ENCODE results near the gene ZSWIM8.

ZSWIM8 gene

DNA sequence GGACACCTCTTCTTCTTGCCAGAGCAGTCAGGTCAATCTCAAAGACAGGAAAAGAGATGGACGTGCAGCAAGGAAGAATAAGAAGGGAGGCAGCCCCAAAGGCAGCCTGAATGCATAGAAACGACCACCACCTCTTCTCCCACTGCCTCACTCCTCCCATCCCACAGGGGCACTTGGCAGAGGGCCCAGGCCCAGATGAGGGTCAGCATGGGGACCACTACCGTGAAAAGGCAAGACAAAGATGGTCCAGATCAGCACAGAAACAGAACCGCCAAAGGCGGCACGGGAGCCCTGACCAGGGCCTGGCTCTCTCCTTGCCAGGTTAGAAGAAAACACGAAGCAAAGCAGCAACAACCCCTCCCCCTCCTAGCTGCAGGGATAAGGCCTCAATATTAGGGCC, 27.9 kb downstream of the ZSWIM8 start:
- no peak overlapping the region for H3K27ac ChIP-seq (ENCODE audit: insufficient read depth, low read depth, low read length, poor library complexity, severe bottlenecking)

DNA sequence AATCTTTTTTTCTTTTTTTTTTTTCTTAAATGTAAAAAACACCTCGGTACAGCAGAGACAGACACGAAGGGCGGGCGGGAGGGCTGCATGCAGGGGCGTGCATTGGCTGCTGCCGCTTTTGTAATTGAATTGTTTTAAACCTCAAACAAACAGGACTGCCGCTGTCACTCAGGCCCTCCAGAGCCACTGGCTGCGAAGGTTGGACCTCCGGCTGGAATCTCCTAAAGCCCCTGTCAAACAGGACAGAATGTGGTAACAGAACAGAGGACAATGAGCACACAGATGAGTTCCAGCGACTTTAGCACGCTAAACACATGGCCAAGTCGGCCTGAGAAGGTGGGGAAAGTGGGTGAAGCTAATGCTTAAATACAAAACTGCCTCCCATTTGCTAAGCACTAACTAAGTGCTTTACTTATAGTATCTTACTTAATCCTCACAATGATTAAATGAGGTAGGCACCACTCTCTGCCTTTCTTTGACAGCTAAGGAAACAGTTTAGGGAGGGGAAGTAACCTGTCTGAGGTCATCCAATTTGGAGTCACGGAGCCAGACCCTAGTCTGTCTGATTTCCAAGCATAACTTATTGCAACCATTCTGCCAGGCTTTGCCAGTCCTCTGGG, 29.0 kb downstream of the ZSWIM8 start:
- H3K36me3 ChIP-seq (ENCODE audit: control insufficient read depth, insufficient read depth, low read length), result peaks cover 6% of the 10 kb centered on the region
- no peaks in the 10 kb centered on the region for H3K9me3 ChIP-seq (ENCODE audit: control insufficient read depth, low read length)
- H3K4me1 ChIP-seq (ENCODE audit: control insufficient read depth, insufficient read depth, low read length), result peaks cover 4% of the 10 kb centered on the region
- no peak overlapping the region for H3K4me3 ChIP-seq (ENCODE audit: insufficient read depth, low read depth, low read length)
- no peak overlapping the region for H3K27ac ChIP-seq (ENCODE audit: insufficient read depth, low read depth, low read length, poor library complexity, severe bottlenecking)
- no peaks in the 10 kb centered on the region for H3K27me3 ChIP-seq (ENCODE audit: control insufficient read depth, insufficient read depth, low read length, poor library complexity, severe bottlenecking)
- WGBS, 2 experiments, result 93 to 95% methylated on average over 13 of the region's 13 CpGs

More for the DNA sequence above, 27.9 kb downstream of the ZSWIM8 start:
- Histone ChIP-seq H3K4me1 (ENCODE audit: control insufficient read depth, insufficient read depth, low read length) (peaks cover 4% of the 10 kb centered on the region), H3K9me3 (ENCODE audit: control insufficient read depth, low read length) (no peaks in the 10 kb centered on the region), H3K4me3 (ENCODE audit: insufficient read depth, low read depth, low read length) (no peak overlapping the region), H3K27me3 (ENCODE audit: control insufficient read depth, insufficient read depth, low read length, poor library complexity, severe bottlenecking) (no peaks in the 10 kb centered on the region), H3K36me3 (ENCODE audit: control insufficient read depth, insufficient read depth, low read length) (peaks cover 6% of the 10 kb centered on the region)
- 89 to 93% methylated on average over 7 of the region's 7 CpGs for WGBS, 2 experiments

DNA sequence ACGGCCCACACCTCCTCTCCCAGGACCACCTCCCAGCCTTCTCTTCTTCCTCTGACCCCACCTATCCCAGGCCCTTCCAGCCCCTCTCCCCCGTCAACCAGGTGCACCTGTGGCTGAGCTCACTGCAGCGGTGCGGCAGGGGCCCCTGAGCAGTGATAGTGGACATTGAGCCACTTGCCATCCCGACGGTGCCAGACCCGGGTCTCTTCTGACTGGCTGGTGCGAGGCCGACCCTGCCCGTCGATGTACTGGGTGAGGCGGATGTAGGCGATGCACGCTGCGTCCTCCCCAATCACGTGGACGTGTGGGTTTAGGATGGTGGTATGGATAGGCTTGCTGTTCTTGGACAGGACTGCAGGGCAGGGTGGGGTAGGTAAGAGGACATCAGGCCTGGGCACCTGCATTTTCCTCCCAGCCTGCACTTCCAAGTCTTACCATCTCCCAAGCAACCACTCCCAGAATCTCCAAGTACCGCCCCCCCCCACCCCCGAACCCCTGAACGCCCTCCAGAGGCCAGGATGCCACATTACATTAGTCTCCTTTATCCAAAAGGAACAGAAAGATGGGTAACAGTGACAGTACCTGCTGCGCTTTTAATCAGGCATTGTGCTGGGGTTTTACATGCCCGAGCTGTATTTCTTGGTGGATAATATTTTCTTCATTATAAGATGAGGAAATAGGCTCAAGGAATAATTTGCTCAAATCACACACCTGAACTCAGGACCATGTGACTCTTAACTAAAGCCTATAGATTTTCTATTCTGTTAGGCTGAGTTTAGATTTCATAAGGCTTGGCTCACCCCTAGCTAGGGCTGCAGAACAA, 29.7 kb downstream of the ZSWIM8 start:
- H3K27me3 ChIP-seq (ENCODE audit: control insufficient read depth, insufficient read depth, low read length, poor library complexity, severe bottlenecking), result no peaks in the 10 kb centered on the region
- no peak overlapping the region for H3K4me3 ChIP-seq (ENCODE audit: insufficient read depth, low read depth, low read length)
- H3K27ac ChIP-seq (ENCODE audit: insufficient read depth, low read depth, low read length, poor library complexity, severe bottlenecking), result no peak overlapping the region
- WGBS, 2 experiments, result 84 to 86% methylated on average over 22 of the region's 22 CpGs
- H3K9me3 ChIP-seq (ENCODE audit: control insufficient read depth, low read length), result no peaks in the 10 kb centered on the region
- H3K4me1 ChIP-seq (ENCODE audit: control insufficient read depth, insufficient read depth, low read length), result peaks cover 4% of the 10 kb centered on the region
- H3K36me3 ChIP-seq (ENCODE audit: control insufficient read depth, insufficient read depth, low read length), result peaks cover 6% of the 10 kb centered on the region

DNA sequence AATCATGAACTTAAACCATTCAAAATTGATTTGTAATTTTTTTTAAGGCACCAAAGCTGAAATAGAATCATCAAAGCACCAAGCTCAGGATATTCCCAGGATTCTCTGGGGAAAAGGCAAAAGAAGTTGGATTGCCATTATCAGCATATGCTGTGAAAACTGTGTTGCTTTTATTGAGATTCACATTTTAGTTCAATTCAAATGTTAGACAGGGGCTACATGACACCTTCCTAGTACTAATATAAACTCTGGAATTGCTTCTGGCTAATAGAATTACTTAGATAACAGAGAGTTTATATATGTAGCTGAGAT, 30.3 kb downstream of the ZSWIM8 start:
- H3K4me1 ChIP-seq (ENCODE audit: control insufficient read depth, insufficient read depth, low read length), result peaks cover 4% of the 10 kb centered on the region
- peaks cover 6% of the 10 kb centered on the region for H3K36me3 ChIP-seq (ENCODE audit: control insufficient read depth, insufficient read depth, low read length)
- no peak overlapping the region for H3K4me3 ChIP-seq (ENCODE audit: insufficient read depth, low read depth, low read length)
- H3K27ac ChIP-seq (ENCODE audit: insufficient read depth, low read depth, low read length, poor library complexity, severe bottlenecking), result no peak overlapping the region
- no peaks in the 10 kb centered on the region for H3K27me3 ChIP-seq (ENCODE audit: control insufficient read depth, insufficient read depth, low read length, poor library complexity, severe bottlenecking)
- H3K9me3 ChIP-seq (ENCODE audit: control insufficient read depth, low read length), result no peaks in the 10 kb centered on the region

DNA sequence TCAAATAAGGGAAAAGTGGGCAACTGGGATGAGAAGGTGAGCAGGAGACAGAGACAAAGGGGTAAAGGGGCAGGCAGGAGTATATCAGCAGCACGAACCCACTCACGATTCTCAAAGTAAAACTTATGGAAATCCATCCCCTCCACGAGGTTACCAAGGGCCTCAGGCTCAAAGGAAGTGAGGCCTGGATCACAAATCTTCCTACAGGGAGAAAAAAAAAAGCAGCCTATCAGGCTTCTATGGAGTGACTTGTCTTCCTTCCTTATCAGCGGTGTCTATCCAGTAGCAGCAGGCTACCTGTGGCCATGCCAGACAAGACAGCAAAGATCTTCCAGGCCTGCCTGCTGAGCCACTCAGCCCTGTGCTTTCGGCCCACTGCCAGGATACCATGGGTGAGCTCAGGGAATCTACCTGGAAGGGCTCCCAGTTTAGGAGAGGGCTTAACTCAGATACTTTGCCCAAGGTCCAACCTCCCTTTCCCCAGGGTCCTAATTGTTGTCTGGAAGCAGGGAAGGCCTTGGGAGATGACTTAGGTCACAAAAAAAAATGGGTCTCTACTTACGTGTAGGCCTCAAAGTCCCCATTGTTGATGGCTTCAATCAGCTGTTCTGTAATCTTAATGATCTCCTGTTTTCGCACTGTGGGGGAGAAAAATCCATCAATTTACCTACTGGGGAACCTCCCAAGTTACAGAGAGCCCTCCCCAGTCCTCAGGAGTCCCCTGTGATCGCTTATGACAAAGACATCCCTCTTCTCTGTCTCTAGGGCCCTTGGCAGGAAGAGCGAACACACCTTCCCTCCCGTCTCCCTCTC, 31.7 kb downstream of the ZSWIM8 start:
- Histone ChIP-seq H3K9me3 (ENCODE audit: control insufficient read depth, low read length) (no peaks in the 10 kb centered on the region), H3K27ac (ENCODE audit: insufficient read depth, low read depth, low read length, poor library complexity, severe bottlenecking) (no peak overlapping the region), H3K4me1 (ENCODE audit: control insufficient read depth, insufficient read depth, low read length) (peaks cover 3% of the 10 kb centered on the region), H3K36me3 (ENCODE audit: control insufficient read depth, insufficient read depth, low read length) (peaks cover 6% of the 10 kb centered on the region), H3K27me3 (ENCODE audit: control insufficient read depth, insufficient read depth, low read length, poor library complexity, severe bottlenecking) (no peaks in the 10 kb centered on the region), H3K4me3 (ENCODE audit: insufficient read depth, low read depth, low read length) (no peak overlapping the region)
- 93 to 95% methylated on average over 10 of the region's 10 CpGs for WGBS, 2 experiments

DNA sequence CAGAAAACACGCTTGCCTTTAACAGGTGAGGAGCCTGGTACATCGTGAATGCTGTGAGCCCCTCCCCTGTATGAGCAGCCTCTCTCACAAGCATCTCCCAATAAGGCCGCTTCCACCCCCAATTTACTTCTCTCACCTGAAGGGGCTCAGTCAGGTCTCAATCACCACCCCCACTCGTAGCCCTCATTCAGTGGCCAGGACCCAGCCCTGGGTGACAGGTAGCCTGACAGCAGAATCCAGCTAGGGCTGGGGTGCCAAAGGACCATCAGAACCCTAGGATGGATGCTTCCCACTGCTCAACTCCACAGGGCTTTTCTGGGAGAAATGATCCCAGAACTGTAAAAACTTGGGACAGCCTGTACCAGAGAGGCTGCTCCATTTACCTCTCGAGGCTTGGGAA, 32.4 kb downstream of the ZSWIM8 start:
- Histone ChIP-seq H3K27ac (ENCODE audit: insufficient read depth, low read depth, low read length, poor library complexity, severe bottlenecking) (no peak overlapping the region), H3K36me3 (ENCODE audit: control insufficient read depth, insufficient read depth, low read length) (peaks cover 6% of the 10 kb centered on the region), H3K9me3 (ENCODE audit: control insufficient read depth, low read length) (no peaks in the 10 kb centered on the region), H3K4me3 (ENCODE audit: insufficient read depth, low read depth, low read length) (no peak overlapping the region), H3K27me3 (ENCODE audit: control insufficient read depth, insufficient read depth, low read length, poor library complexity, severe bottlenecking) (no peaks in the 10 kb centered on the region), H3K4me1 (ENCODE audit: control insufficient read depth, insufficient read depth, low read length) (no peaks in the 10 kb centered on the region)
- WGBS, 2 experiments, result 92 to 93% methylated on average over 5 of the region's 5 CpGs

DNA sequence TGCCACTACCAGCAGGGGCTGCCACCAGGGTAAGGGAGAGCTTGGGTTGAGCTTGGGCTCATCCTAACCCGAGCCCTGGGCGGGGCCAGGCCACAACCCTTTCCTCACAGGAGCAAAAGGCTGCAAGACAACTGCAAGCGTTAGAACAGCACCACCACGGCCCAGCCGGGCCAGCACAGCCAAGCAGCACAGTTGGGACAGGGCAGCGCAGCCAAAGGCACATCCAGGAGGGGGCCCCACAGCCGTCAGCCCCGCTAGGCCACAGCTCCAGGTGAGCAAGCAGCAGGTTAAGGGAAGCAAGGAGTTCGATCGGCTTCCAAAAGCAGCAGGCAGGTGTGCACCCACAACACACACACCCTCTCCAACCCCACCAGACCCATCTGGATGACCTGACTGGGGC, 33.0 kb downstream of the ZSWIM8 start:
- H3K4me1 ChIP-seq (ENCODE audit: control insufficient read depth, insufficient read depth, low read length), result no peaks in the 10 kb centered on the region
- H3K9me3 ChIP-seq (ENCODE audit: control insufficient read depth, low read length), result no peaks in the 10 kb centered on the region
- H3K27ac ChIP-seq (ENCODE audit: insufficient read depth, low read depth, low read length, poor library complexity, severe bottlenecking), result no peak overlapping the region
- H3K27me3 ChIP-seq (ENCODE audit: control insufficient read depth, insufficient read depth, low read length, poor library complexity, severe bottlenecking), result no peaks in the 10 kb centered on the region
- no peak overlapping the region for H3K4me3 ChIP-seq (ENCODE audit: insufficient read depth, low read depth, low read length)
- peaks cover 6% of the 10 kb centered on the region for H3K36me3 ChIP-seq (ENCODE audit: control insufficient read depth, insufficient read depth, low read length)
- WGBS, 2 experiments, result 88 to 91% methylated on average over 10 of the region's 10 CpGs

DNA sequence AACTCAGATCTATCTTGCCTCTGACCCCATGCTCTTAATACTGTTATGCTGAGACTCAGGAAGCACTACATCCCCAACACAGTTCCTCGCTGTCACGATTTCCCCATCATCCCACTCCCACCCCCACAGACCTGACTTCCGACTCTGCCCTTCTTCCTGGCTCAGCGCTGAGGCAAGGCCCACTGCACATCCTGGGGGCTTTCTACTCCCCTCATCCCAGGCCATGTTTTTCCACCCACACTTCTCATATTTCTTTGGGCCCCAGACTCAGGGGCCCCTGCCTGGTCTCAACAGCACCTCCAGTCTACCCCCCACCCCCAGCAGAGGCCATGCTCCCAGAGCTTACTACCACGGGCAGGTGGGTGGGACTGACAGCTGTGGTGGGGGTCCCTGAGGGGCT, 33.7 kb downstream of the ZSWIM8 start:
- no peaks in the 10 kb centered on the region for H3K4me1 ChIP-seq (ENCODE audit: control insufficient read depth, insufficient read depth, low read length)
- peaks cover 6% of the 10 kb centered on the region for H3K36me3 ChIP-seq (ENCODE audit: control insufficient read depth, insufficient read depth, low read length)
- no peaks in the 10 kb centered on the region for H3K9me3 ChIP-seq (ENCODE audit: control insufficient read depth, low read length)
- H3K27me3 ChIP-seq (ENCODE audit: control insufficient read depth, insufficient read depth, low read length, poor library complexity, severe bottlenecking), result no peaks in the 10 kb centered on the region
- 92 to 94% methylated on average over 5 of the region's 5 CpGs for WGBS, 2 experiments
- no peak overlapping the region for H3K27ac ChIP-seq (ENCODE audit: insufficient read depth, low read depth, low read length, poor library complexity, severe bottlenecking)
- no peak overlapping the region for H3K4me3 ChIP-seq (ENCODE audit: insufficient read depth, low read depth, low read length)

DNA sequence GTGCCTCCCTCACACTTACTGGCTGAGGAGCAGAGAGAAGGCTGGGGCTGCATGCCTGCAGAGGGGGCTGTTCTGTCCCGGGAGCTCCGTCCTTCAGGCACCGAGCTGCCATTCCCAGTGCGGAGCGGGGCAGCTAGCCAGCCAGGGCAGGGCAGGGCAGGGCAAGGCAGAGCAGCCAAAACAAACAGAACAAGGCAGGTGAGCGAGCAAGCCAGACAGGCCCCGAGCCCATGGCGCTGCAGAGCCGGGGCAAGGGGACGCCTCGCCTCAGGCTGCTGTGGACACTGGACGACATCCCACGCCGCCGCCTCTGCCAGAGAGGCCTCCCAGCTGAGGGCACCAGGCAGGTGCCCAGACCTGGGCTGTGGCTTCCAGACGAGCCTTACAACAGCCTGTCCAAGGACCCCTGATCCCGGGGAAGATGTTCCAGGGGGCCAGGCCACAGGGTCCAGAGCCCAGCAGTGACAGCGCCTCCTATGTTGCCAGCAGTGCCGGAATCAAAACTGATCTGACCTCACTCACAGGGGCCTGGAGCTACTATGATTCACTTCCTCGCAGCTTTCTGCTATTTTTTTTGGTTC, 34.2 kb downstream of the ZSWIM8 start:
- WGBS, 2 experiments, result 93% methylated on average over 20 of the region's 20 CpGs
- Histone ChIP-seq H3K4me1 (ENCODE audit: control insufficient read depth, insufficient read depth, low read length) (no peaks in the 10 kb centered on the region), H3K27ac (ENCODE audit: insufficient read depth, low read depth, low read length, poor library complexity, severe bottlenecking) (no peak overlapping the region), H3K27me3 (ENCODE audit: control insufficient read depth, insufficient read depth, low read length, poor library complexity, severe bottlenecking) (no peaks in the 10 kb centered on the region), H3K9me3 (ENCODE audit: control insufficient read depth, low read length) (no peaks in the 10 kb centered on the region), H3K4me3 (ENCODE audit: insufficient read depth, low read depth, low read length) (no peak overlapping the region), H3K36me3 (ENCODE audit: control insufficient read depth, insufficient read depth, low read length) (peaks cover 6% of the 10 kb centered on the region)

DNA sequence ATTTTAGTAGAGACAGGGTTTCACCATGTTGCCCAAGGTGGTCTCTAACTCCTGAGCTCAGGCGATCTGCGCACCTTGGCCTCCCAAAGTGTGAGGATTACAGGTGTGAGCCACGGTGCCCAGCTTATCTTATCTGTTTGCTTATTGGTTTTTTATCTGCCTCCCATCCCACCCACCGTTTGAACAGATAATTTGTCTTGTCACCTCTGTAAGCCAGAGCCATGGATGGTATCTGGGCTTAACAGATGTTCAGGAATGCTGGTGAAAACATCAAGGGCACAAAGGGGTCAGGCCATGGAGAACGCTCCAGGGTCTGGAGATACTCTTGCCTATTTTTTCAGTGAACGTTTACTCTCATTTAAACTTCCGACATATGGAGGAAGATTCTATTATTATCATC, 38.0 kb downstream of the ZSWIM8 start:
- WGBS, 2 experiments, result 94 to 99% methylated on average over 7 of the region's 7 CpGs
- no peak overlapping the region for H3K4me3 ChIP-seq (ENCODE audit: insufficient read depth, low read depth, low read length)
- H3K9me3 ChIP-seq (ENCODE audit: control insufficient read depth, low read length), result no peaks in the 10 kb centered on the region
- no peak overlapping the region for H3K27ac ChIP-seq (ENCODE audit: insufficient read depth, low read depth, low read length, poor library complexity, severe bottlenecking)
- no peaks in the 10 kb centered on the region for H3K27me3 ChIP-seq (ENCODE audit: control insufficient read depth, insufficient read depth, low read length, poor library complexity, severe bottlenecking)
- no peaks in the 10 kb centered on the region for H3K36me3 ChIP-seq (ENCODE audit: control insufficient read depth, insufficient read depth, low read length)
- no peaks in the 10 kb centered on the region for H3K4me1 ChIP-seq (ENCODE audit: control insufficient read depth, insufficient read depth, low read length)

All from ectodermal cell (in vitro differentiated cells).